ENCODE data around the gene DDR1.

DDR1 gene

GRCh38 chr6:30880698-30881252 is 3.5 kb upstream of the DDR1 start:
- DNase-seq (ENCODE audit: low read depth in 2 of 3, low spot score in 2 of 3): no peak

- DNase-seq (ENCODE audit: low read depth in 2 of 3, low spot score in 2 of 3): no peak
Observed at GRCh38 chr6:30881392-30882203, 2.7 kb upstream of the DDR1 start.

DNA sequence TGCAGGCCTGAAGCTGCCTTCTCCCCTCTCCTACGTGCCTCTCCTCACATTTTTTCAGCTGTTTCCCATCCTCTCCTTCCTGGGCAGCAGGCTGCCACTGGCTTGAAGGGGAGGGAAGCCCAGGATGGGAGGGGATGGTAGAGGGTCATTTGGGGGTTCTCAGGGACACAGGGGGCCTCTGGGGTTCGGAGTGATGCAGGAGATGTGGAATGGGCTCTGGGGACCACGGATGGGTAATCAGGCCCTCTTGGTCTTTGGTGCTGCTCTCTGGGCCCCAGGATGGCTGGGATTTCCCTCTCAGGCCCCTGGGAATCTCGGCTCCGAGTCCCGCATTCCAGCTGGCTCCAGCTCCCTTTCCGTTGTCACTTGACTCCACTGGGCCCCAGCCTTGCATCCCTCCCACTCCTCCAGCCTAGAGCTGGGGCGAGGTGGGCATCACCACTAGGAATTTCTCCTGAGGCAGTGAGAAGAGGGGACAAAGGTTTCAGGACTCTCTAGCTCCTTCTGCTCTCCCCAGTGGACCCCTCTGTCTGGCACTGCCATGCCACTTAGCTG is 2.0 kb upstream of the DDR1 start:
- DNase-seq (ENCODE audit: low read depth in 2 of 3, low spot score in 2 of 3): no peak

GRCh38 chr6:30882759-30883684 is 1.3 kb upstream of the DDR1 start:
- no peak for DNase-seq (ENCODE audit: low read depth in 2 of 3, low spot score in 2 of 3)

DNA sequence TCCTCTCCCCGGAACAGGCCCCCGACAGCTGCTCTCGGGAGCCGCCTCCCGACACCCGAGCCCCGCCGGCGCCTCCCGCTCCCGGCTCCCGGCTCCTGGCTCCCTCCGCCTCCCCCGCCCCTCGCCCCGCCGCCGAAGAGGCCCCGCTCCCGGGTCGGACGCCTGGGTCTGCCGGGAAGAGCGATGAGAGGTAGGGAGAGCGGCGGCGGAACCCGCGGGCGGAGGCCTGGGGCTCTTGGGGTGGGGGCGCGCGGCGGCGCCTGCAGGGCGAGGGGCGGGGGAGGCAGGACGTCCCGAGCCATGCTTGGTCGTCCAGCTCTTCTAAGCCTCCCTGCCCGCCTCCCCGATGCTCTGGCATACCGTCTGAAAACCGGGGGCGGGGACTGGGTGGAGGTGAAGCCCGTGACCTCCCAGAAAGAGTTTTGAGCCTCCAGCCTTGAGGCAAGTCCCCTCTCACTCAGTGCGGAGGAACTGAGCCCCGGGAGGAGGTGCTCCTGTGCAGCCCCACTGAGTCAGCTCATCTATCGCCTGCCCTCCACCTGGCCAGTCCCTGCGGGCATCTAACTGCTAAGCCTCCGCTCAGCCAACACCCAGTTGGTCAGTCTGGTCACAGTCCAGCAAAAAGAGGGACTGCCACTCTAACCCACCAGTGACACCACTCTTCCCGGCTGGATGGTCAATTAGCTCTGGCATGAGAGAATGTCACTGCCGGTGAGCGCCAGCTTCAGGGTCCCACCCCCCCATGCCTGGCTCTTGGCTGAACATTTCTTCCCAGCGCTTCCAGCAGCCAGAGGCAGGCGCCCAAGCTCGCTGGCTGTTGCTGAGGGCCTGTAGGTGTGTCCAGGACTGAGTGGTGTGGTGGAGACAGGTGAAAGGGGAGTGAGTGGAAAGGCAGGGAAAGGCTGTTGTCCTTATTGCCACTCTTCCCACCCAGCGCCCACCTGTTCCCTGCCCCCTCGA is 482 bp downstream of the DDR1 start:
- peak in 1 of 3 experiments; percentile 20 for DNase-seq (ENCODE audit: low read depth in 2 of 3, low spot score in 2 of 3)

DNA sequence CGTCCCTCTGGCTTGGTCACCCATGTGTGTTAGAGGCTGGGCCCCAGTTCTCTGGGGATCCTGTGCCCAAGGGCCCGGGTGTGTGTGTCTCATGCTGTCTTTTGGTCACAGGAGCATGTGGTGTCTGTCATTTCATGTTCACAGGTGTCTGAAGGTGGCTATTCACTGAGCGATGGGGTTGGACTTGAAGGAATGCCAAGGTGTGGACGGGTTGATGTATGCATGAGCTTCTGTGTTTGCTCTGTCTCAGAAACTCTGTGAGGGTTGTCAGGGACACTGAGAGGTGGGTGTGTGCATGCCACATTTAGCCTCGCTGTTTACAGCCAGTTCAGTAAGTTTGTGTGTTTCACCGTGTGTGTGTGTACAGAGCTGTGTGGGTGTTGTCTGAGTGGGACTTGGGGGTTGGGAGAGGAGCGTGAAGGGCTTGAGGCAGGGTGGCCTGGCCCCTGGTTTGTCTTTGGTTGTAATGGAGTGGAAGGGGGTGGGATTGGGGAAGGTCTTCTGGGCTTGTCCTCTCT is 1.2 kb downstream of the DDR1 start:
- DNase-seq (ENCODE audit: low read depth in 2 of 3, low spot score in 2 of 3): no peak

DNA sequence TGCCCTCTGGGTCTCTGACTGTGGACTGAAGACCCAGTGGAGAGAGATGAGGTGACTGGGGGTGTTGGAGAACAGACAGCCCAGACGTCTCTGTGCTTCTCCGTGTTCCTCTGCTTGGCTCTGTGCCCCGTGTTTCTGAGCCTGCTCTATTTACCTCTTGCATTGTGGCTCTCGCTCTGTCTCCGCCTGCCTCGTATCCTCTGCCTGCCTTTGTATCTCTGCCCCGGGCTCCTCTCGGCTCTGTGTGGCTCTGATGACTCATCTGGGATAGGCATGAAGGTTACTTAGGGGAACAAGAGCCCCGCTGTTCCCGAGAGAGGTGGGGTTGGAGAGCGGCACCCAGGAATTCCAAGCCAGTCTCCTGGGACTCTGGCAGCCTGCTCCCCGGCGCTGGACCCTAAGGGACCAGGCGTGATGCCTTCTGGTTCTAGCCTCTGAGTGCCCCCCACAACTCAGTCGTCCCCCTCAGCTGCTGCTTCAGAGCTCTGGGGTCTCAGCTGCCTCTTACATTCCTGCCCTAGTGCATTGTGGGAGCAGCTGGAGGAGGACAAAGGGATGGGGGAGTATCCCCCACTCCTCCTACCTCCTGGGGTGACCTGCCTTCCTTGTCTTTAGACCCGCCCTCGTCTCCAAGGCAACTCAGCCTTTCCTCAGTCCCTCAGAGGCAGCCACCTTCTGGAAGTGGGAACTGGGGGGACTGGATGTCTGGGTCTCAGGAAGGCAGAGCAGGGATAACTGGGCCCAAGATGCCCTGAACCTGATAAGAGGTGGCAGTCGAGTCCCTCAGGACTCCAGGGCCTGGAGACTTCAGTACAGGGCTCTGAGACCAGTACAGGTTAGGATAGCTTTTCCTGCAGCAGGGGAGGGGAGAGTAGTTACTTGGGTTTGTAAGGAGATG is 1.9 kb downstream of the DDR1 start:
- no peak for DNase-seq (ENCODE audit: low read depth in 2 of 3, low spot score in 2 of 3)

DNA sequence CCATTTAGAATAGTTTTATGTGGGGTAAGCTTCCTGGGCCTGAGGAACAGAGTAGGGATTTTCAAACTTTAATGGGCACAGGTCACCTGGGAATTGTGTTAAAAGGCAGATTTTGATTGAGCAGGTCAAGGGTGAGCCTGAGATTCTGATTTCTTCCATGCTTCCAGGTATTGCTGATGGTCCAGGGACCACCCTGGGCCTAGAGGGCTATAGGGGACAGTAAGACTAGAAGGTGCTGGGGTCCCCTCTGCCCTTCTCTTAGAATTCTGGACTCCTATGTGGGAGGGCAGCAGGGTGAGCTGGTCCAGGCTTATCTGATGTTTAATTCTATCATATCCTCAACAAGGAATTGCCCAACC is 2.6 kb downstream of the DDR1 start:
- no peak for DNase-seq (ENCODE audit: low read depth in 2 of 3, low spot score in 2 of 3)

DNA sequence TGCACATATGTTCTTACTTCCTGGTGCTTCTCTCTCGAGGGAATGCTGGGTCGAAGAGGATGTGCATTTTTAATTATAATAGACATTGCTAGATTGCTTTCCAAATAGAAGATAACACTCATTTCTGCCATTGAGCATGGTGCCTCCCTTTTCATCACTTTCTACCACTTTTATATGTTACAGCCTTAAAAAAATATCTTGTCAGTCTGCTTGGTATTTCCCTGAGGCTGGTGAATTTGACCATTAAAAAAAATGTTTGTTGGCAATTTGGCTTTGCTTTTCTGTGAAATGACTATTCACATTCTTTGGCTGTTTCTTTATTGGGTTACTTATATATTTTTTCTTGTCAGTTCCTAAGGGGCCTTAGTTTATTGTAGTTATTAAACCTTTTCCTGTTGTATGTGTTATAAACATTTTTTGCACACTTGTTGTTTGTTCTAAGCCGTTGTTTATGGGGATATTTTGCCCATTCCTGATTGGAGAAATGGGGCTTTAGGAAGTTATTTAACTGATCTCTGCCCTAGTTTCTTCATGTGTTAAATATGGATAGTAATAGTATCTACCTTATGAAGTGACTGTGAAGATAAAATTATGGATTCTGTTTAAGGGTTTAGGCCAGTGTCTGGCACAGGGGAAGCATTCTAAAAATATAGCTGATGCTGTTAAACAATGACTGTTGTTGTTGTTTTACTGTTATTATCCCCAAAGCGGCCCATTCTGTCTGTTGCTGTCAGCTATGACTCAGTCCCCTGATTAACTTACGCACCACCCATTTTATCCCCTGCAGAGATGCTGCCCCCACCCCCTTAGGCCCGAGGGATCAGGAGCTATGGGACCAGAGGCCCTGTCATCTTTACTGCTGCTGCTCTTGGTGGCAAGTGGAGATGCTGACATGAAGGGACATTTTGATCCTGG is 3.8 kb downstream of the DDR1 start:
- DNase-seq (ENCODE audit: low read depth in 2 of 3, low spot score in 2 of 3): no peak

GRCh38 chr6:30888816-30889495 is 4.6 kb downstream of the DDR1 start:
- DNase-seq (ENCODE audit: low read depth in 2 of 3, low spot score in 2 of 3): no peak

GRCh38 chr6:30889496-30889885 is 5.2 kb downstream of the DDR1 start:
- no peak for DNase-seq (ENCODE audit: low read depth in 2 of 3, low spot score in 2 of 3)

DNA sequence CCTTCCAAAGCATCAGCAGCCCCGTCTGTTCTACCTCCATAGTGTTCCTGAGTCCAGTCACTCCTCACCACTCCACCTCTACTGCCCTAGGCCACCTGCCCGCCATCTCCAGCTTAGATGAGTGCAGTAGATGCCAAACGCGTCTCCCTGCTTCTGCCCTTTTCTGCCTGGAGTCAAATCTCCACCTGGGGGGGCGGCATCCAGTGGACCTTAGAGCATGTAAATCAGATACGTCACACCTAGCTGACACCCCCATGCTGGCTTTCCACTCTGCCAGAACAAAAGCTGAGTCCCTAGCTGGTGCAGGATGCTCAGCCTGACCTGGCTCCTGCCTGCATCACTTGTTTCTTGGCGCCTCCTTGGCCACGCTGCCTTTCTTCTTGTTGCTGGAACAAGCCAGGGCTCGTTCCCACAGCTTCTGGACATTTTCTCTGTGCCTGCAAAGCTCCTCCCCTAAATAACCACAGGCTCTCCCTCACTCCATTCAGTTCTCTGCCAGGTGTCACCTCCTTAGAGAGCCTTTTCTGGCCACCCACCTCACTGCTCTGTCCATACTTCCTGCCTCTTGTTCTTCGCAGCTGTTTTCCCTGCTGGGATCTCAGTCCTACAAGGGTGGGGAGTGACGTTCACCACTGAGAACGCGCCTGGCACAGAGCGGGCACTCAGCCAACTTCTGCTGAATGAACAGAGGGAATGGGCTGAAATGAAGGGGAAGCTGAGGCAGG is 5.8 kb downstream of the DDR1 start:
- DNase-seq (ENCODE audit: low read depth in 2 of 3, low spot score in 2 of 3): no peak

- no peak for DNase-seq (ENCODE audit: low read depth in 2 of 3, low spot score in 2 of 3)
Observed at GRCh38 chr6:30890646-30891449, 6.5 kb downstream of the DDR1 start.

- no peak for DNase-seq (ENCODE audit: low read depth in 2 of 3, low spot score in 2 of 3)
Observed at GRCh38 chr6:30891450-30891723, 7.1 kb downstream of the DDR1 start.

GRCh38 chr6:30891816-30892538 is 7.7 kb downstream of the DDR1 start:
- no peak for DNase-seq (ENCODE audit: low read depth in 2 of 3, low spot score in 2 of 3)

Measured in activated CD8-positive, alpha-beta memory T cell treated with anti-CD3 and anti-CD28 coated beads for 48 hours (primary cell).